ENCODE results near the gene NDUFS6.

NDUFS6 gene

DNA sequence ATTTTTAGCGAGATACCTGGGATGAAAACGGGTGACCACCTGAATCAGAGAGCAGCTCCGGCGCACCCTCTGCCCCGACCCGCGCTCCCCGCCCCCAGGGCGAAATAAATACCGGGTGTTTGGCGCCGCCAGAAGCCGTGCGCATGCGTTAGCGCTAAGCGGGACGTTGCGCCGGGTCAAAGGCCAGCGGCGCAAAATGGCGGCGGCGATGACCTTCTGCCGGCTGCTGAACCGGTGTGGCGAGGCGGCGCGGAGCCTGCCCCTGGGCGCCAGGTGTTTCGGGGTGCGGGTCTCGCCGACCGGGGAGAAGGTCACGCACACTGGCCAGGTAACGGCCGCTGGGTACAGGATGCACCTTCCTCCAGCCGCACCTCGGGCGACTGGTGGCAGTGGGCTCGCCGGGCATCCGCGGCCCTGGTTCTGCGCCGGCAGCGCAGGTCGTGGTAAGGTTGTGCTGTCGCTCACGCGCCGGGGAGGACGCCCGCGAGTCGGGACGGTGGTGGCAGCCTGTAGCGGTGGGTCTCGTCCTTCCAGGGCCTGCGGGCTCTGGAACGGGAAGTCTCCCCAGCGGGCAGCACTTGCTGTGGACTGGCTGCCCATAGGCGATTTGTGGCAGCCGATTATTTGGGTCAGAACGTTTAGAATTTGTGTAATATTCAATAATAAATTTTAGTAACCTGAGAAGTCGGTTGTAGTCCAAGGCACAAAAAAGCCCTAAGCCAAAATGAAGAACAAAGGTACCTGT, at the start of gene NDUFS6:
Gene NDUFS6, plus strand, starts transcription at position 186 of the 745 bp plus-strand sequence. Its CDS starts 11 bp downstream, at position 197.
- DNase-seq: peak; percentile 63

- no peak for DNase-seq
Observed at GRCh38 chr5:1751864-1752822, 49.1 kb upstream of the NDUFS6 start.

DNA sequence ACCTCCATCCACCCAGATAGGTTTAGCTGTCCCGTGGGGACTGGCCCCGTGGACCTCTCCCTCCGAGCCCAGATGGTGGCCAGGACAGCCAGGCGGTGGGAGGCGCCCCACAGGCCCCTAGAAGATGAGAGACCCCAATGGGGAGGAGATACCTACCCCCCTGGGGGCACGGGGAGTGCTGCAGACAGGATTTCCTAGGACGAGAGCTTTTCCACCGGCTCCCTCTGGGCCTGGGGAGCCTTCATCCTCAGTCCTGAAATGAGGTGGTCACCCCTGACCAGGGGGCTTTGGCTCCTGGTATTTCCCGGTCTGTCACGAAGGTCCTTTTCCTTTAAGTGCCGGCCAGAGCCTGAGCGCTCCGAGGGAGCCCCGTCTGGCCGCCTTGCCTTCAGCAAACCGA, 48.3 kb upstream of the NDUFS6 start:
- no peak for DNase-seq

DNA sequence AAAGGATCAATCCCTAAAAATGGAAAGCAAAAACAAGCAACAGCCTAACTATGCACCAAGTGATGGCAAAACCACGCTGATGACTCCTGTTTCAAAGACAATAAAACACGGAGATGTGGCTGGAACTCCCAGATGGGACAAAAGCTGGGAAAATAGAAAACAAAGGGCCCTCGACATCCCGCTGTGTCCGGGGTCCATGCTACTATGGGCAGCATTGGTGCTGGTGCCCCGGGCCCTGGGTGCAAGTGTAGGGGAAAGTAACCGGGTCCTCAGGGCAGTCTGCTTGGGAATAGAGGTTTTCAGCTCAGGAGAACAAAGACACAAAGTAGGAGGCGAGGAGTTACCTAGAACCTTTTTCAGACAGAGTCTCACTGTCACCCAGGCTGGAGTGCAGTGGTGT, 47.7 kb upstream of the NDUFS6 start:
- no peak for DNase-seq

DNA sequence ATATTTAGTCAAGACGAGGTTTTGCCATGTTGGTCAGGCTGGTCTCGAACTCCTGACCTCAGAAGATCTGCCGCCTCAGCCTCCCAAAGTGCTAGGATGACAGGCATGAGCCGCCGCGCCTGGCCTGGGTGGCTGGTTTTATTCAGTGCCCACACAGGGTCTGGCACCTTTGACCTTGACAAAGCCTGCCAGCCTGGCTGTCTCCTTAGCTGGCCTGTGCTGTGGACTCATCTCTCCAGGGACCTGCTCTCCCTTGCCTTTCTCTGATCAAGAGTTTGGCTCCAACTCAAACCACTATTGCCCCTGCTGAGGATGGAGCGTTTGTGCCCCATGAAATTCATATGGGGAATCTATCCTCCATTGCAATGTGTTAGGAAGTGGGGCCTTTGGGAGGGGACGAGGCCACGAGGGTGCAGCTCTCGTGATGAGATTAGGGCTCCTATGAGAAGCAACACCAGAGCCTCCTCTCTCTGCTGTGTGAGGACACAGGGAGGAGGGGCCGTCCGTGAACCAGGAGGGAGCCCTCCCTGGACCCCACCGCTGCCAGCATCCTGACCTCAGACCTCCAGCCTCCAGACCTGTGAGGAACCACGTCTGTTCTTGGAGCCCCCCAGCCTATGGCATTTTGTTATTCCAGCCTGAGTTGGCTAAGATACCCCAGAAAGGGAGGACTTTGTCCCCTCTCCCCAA, 46.5 kb upstream of the NDUFS6 start:
- DNase-seq: no peak

DNA sequence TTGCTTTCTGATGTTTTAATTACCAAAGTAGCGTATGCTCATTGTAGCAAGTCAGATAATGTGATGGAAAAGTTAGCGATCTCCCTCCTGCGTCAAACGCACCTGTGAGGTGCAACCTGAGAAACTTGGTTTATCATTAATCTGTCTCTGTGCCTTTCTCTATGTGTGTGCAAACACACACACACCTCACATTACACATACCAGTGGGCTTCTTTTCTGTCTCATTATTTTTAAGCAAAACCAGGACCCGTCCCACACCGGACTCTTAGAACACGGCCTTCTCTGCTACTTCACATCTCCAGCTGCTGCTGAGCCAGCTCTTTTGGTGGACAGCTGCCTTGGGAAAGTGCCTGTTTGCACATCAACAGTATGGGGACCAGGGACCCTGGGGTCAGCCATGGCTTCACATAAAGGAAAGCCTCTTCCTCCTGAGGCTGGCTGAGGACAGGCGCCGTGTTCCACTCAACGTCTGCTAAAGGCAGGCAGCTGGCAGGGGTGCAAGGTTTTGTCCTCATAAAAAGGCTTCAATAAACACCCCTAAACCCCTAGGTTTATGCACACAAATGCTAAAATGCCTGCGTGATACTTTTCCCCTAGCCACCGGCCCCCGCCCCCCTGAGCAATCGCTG, 45.8 kb upstream of the NDUFS6 start:
- no peak for DNase-seq

DNA sequence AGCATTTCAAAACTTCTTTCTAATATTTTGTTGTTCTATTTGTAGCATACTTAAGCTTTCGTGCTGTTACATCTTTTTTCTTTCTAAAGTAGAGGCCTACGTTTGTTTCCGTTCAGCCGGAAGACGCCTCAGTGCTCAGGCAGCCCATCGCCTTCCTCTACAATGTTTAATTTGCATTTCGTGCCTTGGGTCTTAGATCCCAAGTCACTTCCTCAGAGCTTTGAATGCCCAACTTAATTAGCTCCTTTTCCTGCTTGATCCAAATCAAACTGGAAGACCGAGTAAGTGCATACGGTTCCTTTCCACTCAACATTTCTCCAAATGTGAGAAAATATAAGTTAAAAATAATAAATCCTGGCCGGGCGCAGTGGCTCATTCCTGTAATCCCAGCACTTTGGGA, 44.7 kb upstream of the NDUFS6 start:
- DNase-seq: no peak

GRCh38 chr5:1757511-1757910, 43.7 kb upstream of the NDUFS6 start:
- no peak for DNase-seq

DNA sequence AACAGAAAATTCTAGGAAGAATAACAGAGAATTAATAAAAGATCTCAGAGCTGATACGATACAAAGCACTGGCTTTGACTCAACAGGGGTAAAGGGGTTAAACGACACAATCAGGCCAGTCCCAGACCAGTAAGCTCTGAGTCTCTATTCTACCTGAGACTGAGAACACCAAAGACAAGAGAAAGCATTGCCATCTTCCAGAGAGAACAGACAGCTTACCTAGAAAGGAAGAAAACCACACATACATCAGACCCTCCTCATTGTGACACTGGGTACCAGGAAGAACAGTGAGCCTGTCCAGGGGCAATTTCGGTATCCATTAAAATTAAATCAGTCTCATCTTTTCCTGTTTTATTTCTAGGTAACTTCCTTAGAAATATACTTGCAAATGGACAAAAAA, 42.6 kb upstream of the NDUFS6 start:
- no peak for DNase-seq

DNA sequence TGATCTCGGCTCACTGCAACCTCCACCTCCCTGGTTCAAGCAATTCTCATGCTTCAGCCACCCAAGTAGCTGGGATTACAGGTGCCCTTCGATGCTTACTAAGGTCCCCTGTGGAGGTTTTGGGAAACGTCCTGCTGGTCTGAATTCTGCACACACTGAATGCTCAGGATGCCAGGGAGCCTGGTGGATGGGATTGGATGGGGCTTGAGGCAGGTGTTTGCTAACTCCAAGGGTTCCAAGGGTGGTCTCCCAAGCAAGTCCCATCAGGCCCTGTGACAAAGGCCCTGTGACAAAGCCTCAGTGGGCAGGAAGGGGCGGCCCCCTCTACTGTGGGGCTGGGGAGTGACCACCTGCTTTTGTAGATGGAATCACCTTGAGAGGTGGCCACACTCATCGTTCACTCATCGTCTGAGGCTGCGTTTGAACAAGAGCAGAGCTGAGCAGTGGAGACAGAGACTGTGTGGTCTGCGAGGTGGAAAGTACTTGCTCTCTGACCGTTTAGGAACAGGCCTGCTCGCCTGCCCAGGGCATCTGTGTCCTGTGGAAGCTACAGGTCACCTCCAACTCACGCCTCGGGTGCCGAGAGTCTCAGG, 41.7 kb upstream of the NDUFS6 start:
- no peak for DNase-seq

DNA sequence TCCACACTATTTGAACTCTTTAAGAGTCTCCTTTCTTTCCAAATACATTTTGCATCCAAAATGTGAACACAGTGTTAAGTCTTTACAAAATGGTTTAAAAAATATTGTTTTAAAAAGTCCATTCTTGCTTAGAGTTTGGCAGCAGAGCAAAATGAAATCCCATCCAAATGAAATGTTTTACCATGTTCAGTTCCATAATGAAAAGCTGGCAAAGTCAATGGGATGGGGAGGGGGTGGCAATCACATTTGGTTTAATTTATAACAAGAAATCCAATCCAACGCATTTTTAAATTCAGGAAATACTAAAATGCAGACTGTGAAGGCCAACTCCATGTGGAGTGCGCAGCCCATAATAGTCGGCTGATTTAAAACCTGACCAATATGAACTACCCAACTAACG, 41.0 kb upstream of the NDUFS6 start:
- no peak for DNase-seq

- DNase-seq: no peak
Observed at GRCh38 chr5:1760656-1761452, 40.4 kb upstream of the NDUFS6 start.

GRCh38 chr5:1761453-1761755, 39.8 kb upstream of the NDUFS6 start:
- DNase-seq: no peak

DNA sequence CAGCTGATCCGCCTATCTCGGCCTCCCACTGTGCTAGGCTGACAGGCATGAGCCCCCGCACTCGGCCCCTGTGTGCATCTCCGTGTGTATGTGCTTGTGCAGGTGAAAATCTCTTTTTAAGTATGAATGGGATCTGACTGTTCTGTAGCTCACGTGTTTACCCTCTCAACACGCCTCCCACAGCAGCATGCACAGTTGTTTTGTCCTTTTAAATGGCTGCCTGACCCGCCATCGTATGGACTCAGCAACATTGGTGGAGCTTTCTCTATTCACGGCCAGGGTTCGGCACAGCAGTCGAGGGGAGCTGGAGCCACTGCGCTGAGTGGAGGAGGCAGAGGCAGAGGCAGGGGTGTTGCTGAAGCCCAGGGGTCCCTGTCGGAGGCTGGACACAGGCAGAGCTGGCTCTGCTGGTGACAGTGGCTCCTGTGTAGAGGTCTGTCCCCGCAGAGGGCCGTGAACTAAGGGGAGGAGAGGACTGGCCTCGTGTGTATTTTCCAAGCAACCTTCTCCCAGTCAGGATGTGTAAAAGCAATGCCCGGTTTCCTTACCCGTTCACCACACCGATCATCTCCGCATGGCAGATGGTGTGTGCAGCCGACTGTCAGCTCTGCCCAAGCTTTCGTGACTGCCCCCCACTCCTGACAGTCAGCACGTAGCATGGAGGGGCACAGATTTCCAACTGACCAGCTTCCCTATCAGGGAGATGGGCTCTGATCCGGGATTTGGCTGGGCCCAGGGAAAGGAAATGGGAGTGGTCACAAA, 38.9 kb upstream of the NDUFS6 start:
- no peak for DNase-seq

DNA sequence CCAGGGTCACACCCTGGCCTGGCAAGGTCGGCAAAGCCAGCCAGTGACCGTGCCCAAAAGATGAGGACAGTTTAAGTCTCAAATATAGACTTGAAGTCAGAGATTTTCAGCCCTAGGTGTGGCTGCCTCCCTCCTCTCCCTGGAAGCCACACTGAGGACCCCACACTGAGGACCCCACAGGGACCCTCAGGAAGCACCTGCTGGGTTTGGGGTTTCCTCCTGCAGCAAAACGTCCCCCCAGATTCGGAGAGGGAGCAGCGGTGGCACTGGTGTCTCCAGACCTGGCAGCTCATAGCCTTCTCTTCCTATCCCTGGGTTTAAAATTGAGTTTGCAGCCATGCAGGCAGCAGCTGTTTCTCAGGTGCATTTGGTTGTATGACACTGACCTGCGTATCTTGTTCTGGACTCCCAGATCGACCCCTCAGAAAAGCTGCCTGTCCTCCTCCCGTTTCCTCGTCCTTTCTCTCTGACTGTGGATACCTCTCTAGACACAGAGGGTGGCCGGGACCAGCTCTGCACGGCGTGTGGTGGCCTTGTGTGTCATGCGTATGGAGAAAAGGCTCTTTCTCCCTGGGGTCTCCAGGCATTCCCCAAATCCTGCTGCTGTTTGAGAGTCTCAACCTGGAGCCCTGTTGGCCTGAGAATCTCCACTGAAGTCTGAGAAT, 38.2 kb upstream of the NDUFS6 start:
- no peak for DNase-seq

DNA sequence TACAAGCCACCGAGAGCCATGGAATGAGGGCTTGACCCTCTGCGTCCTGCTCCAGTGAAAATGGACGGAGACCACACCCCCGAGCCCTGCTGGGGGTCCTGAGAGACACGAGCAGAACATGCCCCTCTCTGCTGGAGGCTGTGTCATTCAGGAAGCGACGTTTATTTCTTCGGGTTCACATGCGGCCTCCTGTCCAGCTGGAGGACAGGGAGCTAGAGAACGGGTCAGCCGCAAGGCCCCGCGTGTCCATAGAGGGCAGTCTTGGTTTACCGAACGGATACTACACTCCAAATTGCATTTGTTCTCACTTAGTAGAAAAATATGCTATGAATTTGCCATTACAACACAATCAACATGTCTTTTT, 37.7 kb upstream of the NDUFS6 start:
- no peak for DNase-seq

- DNase-seq: no peak
Observed at GRCh38 chr5:1763960-1764605, 37.1 kb upstream of the NDUFS6 start.

DNA sequence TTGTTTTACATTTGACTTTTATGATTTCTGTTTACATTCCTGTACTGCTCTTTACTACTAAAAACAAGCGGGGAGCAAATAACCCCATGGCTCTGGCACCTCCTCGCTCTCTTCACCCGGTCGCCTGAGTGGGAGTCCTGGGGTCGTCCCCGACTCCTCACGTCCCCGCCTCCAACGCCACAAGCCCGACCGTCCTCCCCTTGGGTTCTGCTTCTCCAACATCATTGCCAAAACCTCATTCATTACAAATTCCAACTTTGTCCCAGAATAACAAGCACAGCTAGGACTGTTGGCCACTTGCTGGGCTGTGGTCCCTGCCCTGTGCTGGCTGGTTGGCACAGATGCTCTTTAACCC, 36.6 kb upstream of the NDUFS6 start:
- no peak for DNase-seq

GRCh38 chr5:1765141-1765879, 35.9 kb upstream of the NDUFS6 start:
- no peak for DNase-seq

GRCh38 chr5:1765880-1766235, 35.3 kb upstream of the NDUFS6 start:
- DNase-seq: no peak
